Liver (tissue), 9 donors: Measurements from ENCODE around the gene BEX4. TPM values are rescaled to one million over a fixed set of nuclear protein-coding genes. Genes with fewer than 3 reads are reported as not detected.

ENCODE experiments used
- DNase-seq: peaks from one replicate; pipeline ENCODE4 v3.0.0-alpha.2; 2017; ENCODE audit warnings: low spot score
- H3K27ac ChIP-seq, 2 donors: one replicate each; pipeline ENCODE4 v1.7.0; 2013; ENCODE audit warnings: inconsistent platforms in 2 of 2, low read length in 2 of 2, control low read depth in 1 of 2, low read depth in 1 of 2, mild to moderate bottlenecking in 1 of 2
- H3K27me3 ChIP-seq, 4 donors: one replicate each; pipeline versions ENCODE4 v1.6.1 to v1.7.0; 2013; ENCODE audit warnings: low read length in 3 of 4, inconsistent platforms in 1 of 4, mild to moderate bottlenecking in 1 of 4, moderate library complexity in 1 of 4; ENCODE audit not compliant: control insufficient read depth in 4 of 4, insufficient read depth in 4 of 4
- H3K36me3 ChIP-seq, 4 donors: one replicate each; pipeline versions ENCODE4 v1.6.1 to v1.7.0; 2013; ENCODE audit warnings: low read length in 3 of 4, mild to moderate bottlenecking in 3 of 4, low read depth in 1 of 4, moderate library complexity in 1 of 4; ENCODE audit not compliant: control insufficient read depth in 4 of 4, insufficient read depth in 3 of 4
- H3K4me1 ChIP-seq, 4 donors: one replicate each; pipeline versions ENCODE4 v1.6.1 to v1.7.0; 2013; ENCODE audit warnings: low read length in 3 of 4, mild to moderate bottlenecking in 3 of 4, moderate library complexity in 1 of 4; ENCODE audit not compliant: control insufficient read depth in 4 of 4, insufficient read depth in 4 of 4
- H3K4me3 ChIP-seq, 3 donors: one replicate each; pipeline versions ENCODE4 v1.6.1 to v1.7.0; 2013; ENCODE audit warnings: low read length in 3 of 3, control low read depth in 1 of 3, low read depth in 1 of 3, mild to moderate bottlenecking in 1 of 3
- H3K9ac ChIP-seq, 2 donors: one replicate each; pipeline ENCODE4 v1.7.0; 2013; ENCODE audit warnings: low read length in 2 of 2, mild to moderate bottlenecking in 2 of 2, moderate library complexity in 2 of 2, control low read depth in 1 of 2, low read depth in 1 of 2
- H3K9me3 ChIP-seq, 4 donors: one replicate each; pipeline versions ENCODE4 v1.6.1 to v1.7.0; 2013; ENCODE audit warnings: low read length in 3 of 4; ENCODE audit not compliant: control insufficient read depth in 4 of 4
- EGR1 ChIP-seq, 2 donors: IDR thresholded peaks; 2 replicates each; pipeline ENCODE4 v1.6.1; 2016 to 2018; ENCODE audit warnings: antibody characterized with exemption in 2 of 2, low read depth in 2 of 2
- FOXA1 ChIP-seq: IDR thresholded peaks from 2 replicates; pipeline ENCODE4 v1.6.1; 2016; ENCODE audit warnings: antibody characterized with exemption
- FOXA2 ChIP-seq: IDR thresholded peaks from 2 replicates; pipeline ENCODE4 v1.6.1; 2016; ENCODE audit warnings: antibody characterized with exemption
- GABPA ChIP-seq, 2 donors: IDR thresholded peaks in 1 of 2; conservative IDR thresholded peaks in 1 of 2; 2 replicates each; pipeline ENCODE4 v1.6.1; 2016; ENCODE audit warnings: antibody characterized with exemption in 2 of 2, mild to moderate bottlenecking in 1 of 2, moderate library complexity in 1 of 2
- HNF4A ChIP-seq, 2 donors: conservative IDR thresholded peaks; 2 replicates each; pipeline ENCODE4 v1.6.1; 2016; ENCODE audit warnings: antibody characterized with exemption in 2 of 2, mild to moderate bottlenecking in 2 of 2
- HNF4G ChIP-seq: IDR thresholded peaks from 2 replicates; pipeline ENCODE4 v1.6.1; 2016; ENCODE audit warnings: antibody characterized with exemption
- JUND ChIP-seq, 2 donors: IDR thresholded peaks; 2 replicates each; pipeline ENCODE4 v1.6.1; 2016; ENCODE audit warnings: antibody characterized with exemption in 2 of 2
- NR2F2 ChIP-seq: IDR thresholded peaks from 2 replicates; pipeline ENCODE4 v1.6.1; 2016; ENCODE audit warnings: antibody characterized with exemption
- RAD21 ChIP-seq, 2 donors: IDR thresholded peaks; 2 replicates each; pipeline ENCODE4 v1.6.1; 2016; ENCODE audit warnings: antibody characterized with exemption in 2 of 2, mild to moderate bottlenecking in 2 of 2
- SP1 ChIP-seq: IDR thresholded peaks from 2 replicates; pipeline ENCODE4 v1.6.1; 2018; ENCODE audit warnings: antibody characterized with exemption, mild to moderate bottlenecking
- TAF1 ChIP-seq: conservative IDR thresholded peaks from 2 replicates; pipeline ENCODE4 v1.6.1; 2016; ENCODE audit warnings: antibody characterized with exemption, mild to moderate bottlenecking
- YY1 ChIP-seq: IDR thresholded peaks from 2 replicates; pipeline ENCODE4 v1.6.1; 2016; ENCODE audit warnings: antibody characterized with exemption, mild to moderate bottlenecking
- polyA plus RNA-seq, 2 donors: library from polyadenylated mRNA; stranded (reverse) in 1 of 2; unstranded in 1 of 2; fragments of 200-250 nt in 1 of 2; fragments of >200 nt in 1 of 2; fragmentation: Nextera tagmentation in 1 of 2; extraction: Ambion mirVana in 1 of 2; gene quantifications; one replicate each; pipeline versions ENCODE4 v1.2.1 to v1.2.3, GENCODE V29; 2013 to 2015
- total RNA-seq, 2 donors: library from RNA; depleted of rRNA; stranded (reverse); fragments of >200 nt; gene quantifications; one replicate each; pipeline ENCODE4 v1.2.3, GENCODE V29; 2014
- TF ChIP-seq, protein P1 (sequence below): IDR thresholded peaks from 2 replicates; pipeline ENCODE4 v1.6.1; 2016; ENCODE audit warnings: antibody characterized with exemption
- TF ChIP-seq, protein P2 (sequence below): fragments of 150-350 bp; IDR thresholded peaks from 2 replicates; pipeline ENCODE4 v1.5.1; 2017; ENCODE audit warnings: improper control_type of control experiment, low read depth, low read length; ENCODE audit not compliant: missing input control
- TF ChIP-seq, protein P3 (sequence below): IDR thresholded peaks from 2 replicates; pipeline ENCODE4 v1.6.1; 2016; ENCODE audit warnings: antibody characterized with exemption
- TF ChIP-seq, protein P4 (sequence below): IDR thresholded peaks from 2 replicates; pipeline ENCODE4 v1.6.1; 2016; ENCODE audit warnings: antibody characterized with exemption
- TF ChIP-seq, protein P5 (sequence below): IDR thresholded peaks from 2 replicates; pipeline ENCODE4 v1.6.1; 2016; ENCODE audit warnings: antibody characterized with exemption, mild to moderate bottlenecking
- donor health status: healthy.
- donor health status: healthy.
- donor health status: healthy.
- donor health status: healthy.
- donor health status: healthy.

The BEX4 gene
- total and polyA plus RNA-seq, 4 donors = 2.0 to 26.5 (median 7.5) TPM

DNA sequence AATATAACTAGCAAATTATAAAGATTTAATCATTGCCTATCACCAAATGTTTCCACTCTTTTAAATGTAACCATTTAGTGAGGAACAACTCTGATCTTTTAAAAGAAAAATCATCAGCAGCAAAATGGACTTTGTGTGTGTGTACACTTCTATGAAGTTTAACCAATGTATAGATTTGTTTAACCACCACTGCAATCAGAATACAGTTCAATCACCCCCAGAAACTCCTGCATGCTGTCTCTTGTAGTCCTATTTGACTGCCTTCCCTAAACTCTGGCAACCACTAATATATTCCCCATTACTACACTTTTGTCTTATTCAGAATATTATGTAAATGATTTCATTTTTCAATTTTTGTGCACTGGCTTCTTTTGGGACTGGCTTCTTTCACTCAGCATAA lies 41.7 kb downstream of the BEX4 start:
- no peak for DNase-seq
- Histone ChIP-seq H3K27ac (no peak overlapping the region), H3K9ac (no peak overlapping the region), H3K36me3 (peaks cover 0 to 2% (median 0%) of the 10 kb centered on the region in 4 donors), H3K9me3 (no peaks in the 10 kb centered on the region), H3K4me1 (peaks cover 0 to 10% (median 5%) of the 10 kb centered on the region in 4 donors), H3K27me3 (no peaks in the 10 kb centered on the region), H3K4me3 (no peak overlapping the region)
- no peak for TF ChIP-seq NR2F2
- TF ChIP-seq JUND (IDR thresholded peaks at IDR 0.05) = no peak
- no peak for TF ChIP-seq FOXA2
- TF ChIP-seq, protein P1, sequence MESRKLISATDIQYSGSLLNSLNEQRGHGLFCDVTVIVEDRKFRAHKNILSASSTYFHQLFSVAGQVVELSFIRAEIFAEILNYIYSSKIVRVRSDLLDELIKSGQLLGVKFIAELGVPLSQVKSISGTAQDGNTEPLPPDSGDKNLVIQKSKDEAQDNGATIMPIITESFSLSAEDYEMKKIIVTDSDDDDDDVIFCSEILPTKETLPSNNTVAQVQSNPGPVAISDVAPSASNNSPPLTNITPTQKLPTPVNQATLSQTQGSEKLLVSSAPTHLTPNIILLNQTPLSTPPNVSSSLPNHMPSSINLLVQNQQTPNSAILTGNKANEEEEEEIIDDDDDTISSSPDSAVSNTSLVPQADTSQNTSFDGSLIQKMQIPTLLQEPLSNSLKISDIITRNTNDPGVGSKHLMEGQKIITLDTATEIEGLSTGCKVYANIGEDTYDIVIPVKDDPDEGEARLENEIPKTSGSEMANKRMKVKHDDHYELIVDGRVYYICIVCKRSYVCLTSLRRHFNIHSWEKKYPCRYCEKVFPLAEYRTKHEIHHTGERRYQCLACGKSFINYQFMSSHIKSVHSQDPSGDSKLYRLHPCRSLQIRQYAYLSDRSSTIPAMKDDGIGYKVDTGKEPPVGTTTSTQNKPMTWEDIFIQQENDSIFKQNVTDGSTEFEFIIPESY = no peak
- no peak for TF ChIP-seq YY1
- TF ChIP-seq EGR1 (IDR thresholded peaks at IDR 0.05; ENCODE audit: low read depth in 2 of 2) = no peak
- TF ChIP-seq GABPA (IDR thresholded peaks at IDR 0.05 in 1 of 2, conservative IDR thresholded peaks at IDR 0.05 in 1 of 2) = no peak
- TF ChIP-seq, protein P2, sequence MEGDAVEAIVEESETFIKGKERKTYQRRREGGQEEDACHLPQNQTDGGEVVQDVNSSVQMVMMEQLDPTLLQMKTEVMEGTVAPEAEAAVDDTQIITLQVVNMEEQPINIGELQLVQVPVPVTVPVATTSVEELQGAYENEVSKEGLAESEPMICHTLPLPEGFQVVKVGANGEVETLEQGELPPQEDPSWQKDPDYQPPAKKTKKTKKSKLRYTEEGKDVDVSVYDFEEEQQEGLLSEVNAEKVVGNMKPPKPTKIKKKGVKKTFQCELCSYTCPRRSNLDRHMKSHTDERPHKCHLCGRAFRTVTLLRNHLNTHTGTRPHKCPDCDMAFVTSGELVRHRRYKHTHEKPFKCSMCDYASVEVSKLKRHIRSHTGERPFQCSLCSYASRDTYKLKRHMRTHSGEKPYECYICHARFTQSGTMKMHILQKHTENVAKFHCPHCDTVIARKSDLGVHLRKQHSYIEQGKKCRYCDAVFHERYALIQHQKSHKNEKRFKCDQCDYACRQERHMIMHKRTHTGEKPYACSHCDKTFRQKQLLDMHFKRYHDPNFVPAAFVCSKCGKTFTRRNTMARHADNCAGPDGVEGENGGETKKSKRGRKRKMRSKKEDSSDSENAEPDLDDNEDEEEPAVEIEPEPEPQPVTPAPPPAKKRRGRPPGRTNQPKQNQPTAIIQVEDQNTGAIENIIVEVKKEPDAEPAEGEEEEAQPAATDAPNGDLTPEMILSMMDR = no peak
- no peak for TF ChIP-seq FOXA1
- TF ChIP-seq HNF4G = no peak
- no peak for TF ChIP-seq TAF1
- no peak for TF ChIP-seq RAD21 (IDR thresholded peaks at IDR 0.05)
- TF ChIP-seq, protein P3, sequence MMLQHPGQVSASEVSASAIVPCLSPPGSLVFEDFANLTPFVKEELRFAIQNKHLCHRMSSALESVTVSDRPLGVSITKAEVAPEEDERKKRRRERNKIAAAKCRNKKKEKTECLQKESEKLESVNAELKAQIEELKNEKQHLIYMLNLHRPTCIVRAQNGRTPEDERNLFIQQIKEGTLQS = no peak
- TF ChIP-seq HNF4A (conservative IDR thresholded peaks at IDR 0.05) = no peak
- TF ChIP-seq, protein P4, sequence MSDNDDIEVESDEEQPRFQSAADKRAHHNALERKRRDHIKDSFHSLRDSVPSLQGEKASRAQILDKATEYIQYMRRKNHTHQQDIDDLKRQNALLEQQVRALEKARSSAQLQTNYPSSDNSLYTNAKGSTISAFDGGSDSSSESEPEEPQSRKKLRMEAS = no peak
- no peak for TF ChIP-seq SP1

DNA sequence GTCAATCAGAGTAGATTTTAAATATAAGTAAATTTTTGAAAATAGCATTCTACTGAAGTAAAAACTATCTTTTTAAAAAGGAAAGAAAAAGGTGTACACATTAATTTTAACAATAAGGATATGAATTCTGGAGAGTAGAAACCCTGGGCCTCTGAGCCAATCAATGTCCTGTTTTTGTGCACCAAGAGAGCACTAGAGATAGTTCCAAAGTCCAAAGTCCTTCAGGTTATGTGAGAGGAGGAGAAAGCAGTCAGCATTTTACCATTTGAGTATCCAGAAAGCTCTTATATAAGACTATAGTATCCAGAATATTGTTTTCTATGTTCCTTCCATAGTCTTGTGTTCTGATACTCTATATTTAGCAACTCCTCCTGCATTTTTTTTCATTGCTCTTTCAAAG lies 43.4 kb downstream of the BEX4 start:
- H3K4me3 ChIP-seq = no peak overlapping the region
- H3K27ac ChIP-seq = no peak overlapping the region
- no peaks in the 10 kb centered on the region for H3K9me3 ChIP-seq
- no peak for DNase-seq
- peaks cover 0 to 2% (median 0%) of the 10 kb centered on the region in 4 donors for H3K27me3 ChIP-seq
- TF ChIP-seq HNF4G (peak; percentile 46), SP1 (peak; percentile 20), HNF4A (conservative IDR thresholded peaks at IDR 0.05) (peak; percentile 73 to 92)
- TF ChIP-seq, protein P5, sequence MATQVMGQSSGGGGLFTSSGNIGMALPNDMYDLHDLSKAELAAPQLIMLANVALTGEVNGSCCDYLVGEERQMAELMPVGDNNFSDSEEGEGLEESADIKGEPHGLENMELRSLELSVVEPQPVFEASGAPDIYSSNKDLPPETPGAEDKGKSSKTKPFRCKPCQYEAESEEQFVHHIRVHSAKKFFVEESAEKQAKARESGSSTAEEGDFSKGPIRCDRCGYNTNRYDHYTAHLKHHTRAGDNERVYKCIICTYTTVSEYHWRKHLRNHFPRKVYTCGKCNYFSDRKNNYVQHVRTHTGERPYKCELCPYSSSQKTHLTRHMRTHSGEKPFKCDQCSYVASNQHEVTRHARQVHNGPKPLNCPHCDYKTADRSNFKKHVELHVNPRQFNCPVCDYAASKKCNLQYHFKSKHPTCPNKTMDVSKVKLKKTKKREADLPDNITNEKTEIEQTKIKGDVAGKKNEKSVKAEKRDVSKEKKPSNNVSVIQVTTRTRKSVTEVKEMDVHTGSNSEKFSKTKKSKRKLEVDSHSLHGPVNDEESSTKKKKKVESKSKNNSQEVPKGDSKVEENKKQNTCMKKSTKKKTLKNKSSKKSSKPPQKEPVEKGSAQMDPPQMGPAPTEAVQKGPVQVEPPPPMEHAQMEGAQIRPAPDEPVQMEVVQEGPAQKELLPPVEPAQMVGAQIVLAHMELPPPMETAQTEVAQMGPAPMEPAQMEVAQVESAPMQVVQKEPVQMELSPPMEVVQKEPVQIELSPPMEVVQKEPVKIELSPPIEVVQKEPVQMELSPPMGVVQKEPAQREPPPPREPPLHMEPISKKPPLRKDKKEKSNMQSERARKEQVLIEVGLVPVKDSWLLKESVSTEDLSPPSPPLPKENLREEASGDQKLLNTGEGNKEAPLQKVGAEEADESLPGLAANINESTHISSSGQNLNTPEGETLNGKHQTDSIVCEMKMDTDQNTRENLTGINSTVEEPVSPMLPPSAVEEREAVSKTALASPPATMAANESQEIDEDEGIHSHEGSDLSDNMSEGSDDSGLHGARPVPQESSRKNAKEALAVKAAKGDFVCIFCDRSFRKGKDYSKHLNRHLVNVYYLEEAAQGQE = no peak
- peaks cover 0 to 10% (median 5%) of the 10 kb centered on the region in 4 donors for H3K4me1 ChIP-seq
- no peaks in the 10 kb centered on the region for H3K36me3 ChIP-seq
- H3K9ac ChIP-seq = no peak overlapping the region

Other genes starting within 250 kb of the BEX4 start
- gene BEX1, start 150.9 kb upstream of the BEX4 start, total RNA-seq = 10 to 100 TPM in 1 of 2 donors, under 1 TPM in 1; 0.75 to 84.0 TPM
- 1 to 10 TPM; 2.0 to 4.1 TPM for gene BEX1, start 150.9 kb upstream of the BEX4 start, polyA plus RNA-seq
- 1 to 10 TPM in 1 of 2 donors, under 1 TPM in 1; 0.33 to 1.5 TPM for gene NXF3, start 122.0 kb upstream of the BEX4 start, total RNA-seq
- gene NXF3, start 122.0 kb upstream of the BEX4 start, polyA plus RNA-seq = 1 to 10 TPM in 1 of 2 donors, under 1 TPM in 1; 0.65 to 1.2 TPM
- gene TCEAL8, start 40.0 kb downstream of the BEX4 start, total RNA-seq = 100 to 1,000 TPM in 1 of 2 donors, 10 to 100 TPM in 1; 11.9 to 109 TPM
- gene TCEAL8, start 40.0 kb downstream of the BEX4 start, polyA plus RNA-seq = 10 to 100 TPM; 16.5 to 23.9 TPM
- gene TCEAL5, start 61.6 kb downstream of the BEX4 start, total RNA-seq = under 1 TPM in 1 of 2 donors, not detected in 1; 0.89 TPM
- gene TCEAL5, start 61.6 kb downstream of the BEX4 start, polyA plus RNA-seq = not detected
- 10 to 100 TPM in 1 of 2 donors, under 1 TPM in 1; 0.75 to 21.9 TPM for gene BEX2, start 95.9 kb downstream of the BEX4 start, total RNA-seq
- gene BEX2, start 95.9 kb downstream of the BEX4 start, polyA plus RNA-seq = 1 to 10 TPM; 1.9 to 6.1 TPM
- 1 to 10 TPM in 1 of 2 donors, under 1 TPM in 1; 0.59 to 1.1 TPM for gene TCEAL7, start 115.1 kb downstream of the BEX4 start, total RNA-seq
- gene TCEAL7, start 115.1 kb downstream of the BEX4 start, polyA plus RNA-seq = under 1 TPM; 0.49 to 0.54 TPM
- 10 to 100 TPM in 1 of 2 donors, 1 to 10 TPM in 1; 7.7 to 10.2 TPM for gene TCEAL9, start 141.4 kb downstream of the BEX4 start, total RNA-seq
- gene TCEAL9, start 141.4 kb downstream of the BEX4 start, polyA plus RNA-seq = 10 to 100 TPM; 16.4 to 22.8 TPM
- 10 to 100 TPM; 21.9 to 55.4 TPM for gene BEX3, start 161.4 kb downstream of the BEX4 start, total RNA-seq
- 10 to 100 TPM; 59.3 to 77.4 TPM for gene BEX3, start 161.4 kb downstream of the BEX4 start, polyA plus RNA-seq